ENCODE measurements around the gene RAD1. TPM values are rescaled to one million over a fixed set of nuclear protein-coding genes. Genes with fewer than 3 reads are reported as not detected.

Gene RAD1
- total and polyA plus RNA-seq, 2 donors (not counting 1 experiment from before 2014, with no cell fraction given): 7.8 to 25.9 TPM

- TF ChIP-seq EZH2 (IDR thresholded peaks at IDR 0.05; ENCODE audit: borderline replicate concordance, insufficient read depth, low read depth, low read length, poor library complexity, severe bottlenecking): no peak
- no peak for TF ChIP-seq CTCF (IDR thresholded peaks at IDR 0.05)
- H3K4me3 Mint-ChIP-seq: no peak overlapping the region
- no peaks in the 10 kb centered on the region for H3K27me3 ChIP-seq (replicated peaks in 1 of 4; ENCODE audit: control extremely low read depth in 1 of 4, control insufficient read depth in 3 of 4, insufficient read depth in 4 of 4, low read length in 3 of 4)
- H4K20me1 ChIP-seq (ENCODE audit: control insufficient read depth, insufficient read depth, low read length, poor library complexity, severe bottlenecking): no peaks in the 10 kb centered on the region
- DNase-seq: no peak
- no peak for ATAC-seq (ENCODE audit: low read depth)
- H3K9me3 ChIP-seq (ENCODE audit: control extremely low read depth in 1 of 3, control insufficient read depth in 2 of 3, insufficient read depth in 1 of 3, low read length in 2 of 3): no peaks in the 10 kb centered on the region
- no peak overlapping the region for H3K27ac ChIP-seq (ENCODE audit: low read length in 2 of 2)
- no peaks in the 10 kb centered on the region for H3K79me2 ChIP-seq (ENCODE audit: control insufficient read depth, insufficient read depth, low read length)
- intact Hi-C loops (cut with micrococcal nuclease): no loop called here
- H3K4me3 ChIP-seq (ENCODE audit: control extremely low read depth in 1 of 5, extremely low read depth in 1 of 5, insufficient read depth in 1 of 5, low read depth in 2 of 5, low read length in 4 of 5): no peak overlapping the region
- peaks cover 9% of the 10 kb centered on the region for H3K27me3 Mint-ChIP-seq
- H3K4me2 ChIP-seq (replicated peaks; ENCODE audit: low read depth, low read length, poor library complexity, severe bottlenecking): no peak overlapping the region
- CTCF ChIA-PET: interaction anchor here (1.7 kb wide), 1 partner anchor 366 kb away, joined by 6 read pairs; no protein-coding TSS in a partner anchor
- no peak overlapping the region for H3K9ac ChIP-seq (ENCODE audit: low read length)
- H3K4me1 Mint-ChIP-seq: no peaks in the 10 kb centered on the region
- POLR2A ChIA-PET: no interaction called here
- H3K27ac Mint-ChIP-seq: no peak overlapping the region
- H2AFZ ChIP-seq (ENCODE audit: insufficient read depth, low read depth, low read length, poor library complexity, severe bottlenecking): no peak overlapping the region
- no peaks in the 10 kb centered on the region for H3K9me3 Mint-ChIP-seq (ENCODE audit: insufficient read depth)
- WGBS (ENCODE audit: insufficient coverage): 100% methylated on average over 1 of the region's 1 CpG
- H3K4me1 ChIP-seq (ENCODE audit: control insufficient read depth in 2 of 2, insufficient read depth in 2 of 2, low read length in 2 of 2): no peaks in the 10 kb centered on the region
- no peaks in the 10 kb centered on the region for H3K36me3 ChIP-seq (replicated peaks in 1 of 2; ENCODE audit: control extremely low read depth in 1 of 2, control insufficient read depth in 1 of 2, extremely low read depth in 1 of 2, insufficient read depth in 2 of 2, low read length in 1 of 2)
Observed at GRCh38 chr5:34889394-34889793, 25.9 kb downstream of the RAD1 start.

- H3K4me1 ChIP-seq (ENCODE audit: control insufficient read depth in 2 of 2, insufficient read depth in 2 of 2, low read length in 2 of 2): no peaks in the 10 kb centered on the region
- H3K9me3 Mint-ChIP-seq (ENCODE audit: insufficient read depth): no peaks in the 10 kb centered on the region
- no peak for DNase-seq
- H3K27ac Mint-ChIP-seq: no peak overlapping the region
- H2AFZ ChIP-seq (ENCODE audit: insufficient read depth, low read depth, low read length, poor library complexity, severe bottlenecking): no peak overlapping the region
- H3K27me3 ChIP-seq (replicated peaks in 1 of 4; ENCODE audit: control extremely low read depth in 1 of 4, control insufficient read depth in 3 of 4, insufficient read depth in 4 of 4, low read length in 3 of 4): no peaks in the 10 kb centered on the region
- H3K4me1 Mint-ChIP-seq: no peaks in the 10 kb centered on the region
- peaks cover 13% of the 10 kb centered on the region for H3K27me3 Mint-ChIP-seq
- ATAC-seq (ENCODE audit: low read depth): no peak
- H3K9ac ChIP-seq (ENCODE audit: low read length): no peak overlapping the region
- TF ChIP-seq EZH2 (IDR thresholded peaks at IDR 0.05; ENCODE audit: borderline replicate concordance, insufficient read depth, low read depth, low read length, poor library complexity, severe bottlenecking) (no peak), CTCF (IDR thresholded peaks at IDR 0.05) (no peak)
- intact Hi-C loops (cut with micrococcal nuclease): no loop called here
- POLR2A ChIA-PET: no interaction called here
- H3K36me3 ChIP-seq (replicated peaks in 1 of 2; ENCODE audit: control extremely low read depth in 1 of 2, control insufficient read depth in 1 of 2, extremely low read depth in 1 of 2, insufficient read depth in 2 of 2, low read length in 1 of 2): no peaks in the 10 kb centered on the region
- H4K20me1 ChIP-seq (ENCODE audit: control insufficient read depth, insufficient read depth, low read length, poor library complexity, severe bottlenecking): no peaks in the 10 kb centered on the region
- no peak overlapping the region for H3K4me2 ChIP-seq (replicated peaks; ENCODE audit: low read depth, low read length, poor library complexity, severe bottlenecking)
- H3K79me2 ChIP-seq (ENCODE audit: control insufficient read depth, insufficient read depth, low read length): no peaks in the 10 kb centered on the region
- WGBS (ENCODE audit: insufficient coverage): 71% methylated on average over 1 of the region's 3 CpGs
- CTCF ChIA-PET: interaction anchor here (0.7 to 0.9 kb wide), 3 partner anchors 12 to 991 kb away, joined by 3 to 4 read pairs (median 4); no protein-coding TSS in a partner anchor
- no peaks in the 10 kb centered on the region for H3K9me3 ChIP-seq (ENCODE audit: control extremely low read depth in 1 of 3, control insufficient read depth in 2 of 3, insufficient read depth in 1 of 3, low read length in 2 of 3)
- no peak overlapping the region for H3K4me3 Mint-ChIP-seq
- no peak overlapping the region for H3K4me3 ChIP-seq (ENCODE audit: control extremely low read depth in 1 of 5, extremely low read depth in 1 of 5, insufficient read depth in 1 of 5, low read depth in 2 of 5, low read length in 4 of 5)
- no peak overlapping the region for H3K27ac ChIP-seq (ENCODE audit: low read length in 2 of 2)
Observed at GRCh38 chr5:34886392-34887119, 28.7 kb downstream of the RAD1 start.
